Naive thymus-derived CD4-positive, alpha-beta T cell (primary cell): Measurements from ENCODE around the gene CBR1. TPM values are rescaled to one million over a fixed set of nuclear protein-coding genes. Genes with fewer than 3 reads are reported as not detected.

Experiments
- ATAC-seq: fragments of 150-1000 bp; cut with Tn5 transposase; 2 replicates; pipeline ENCODE4 v1.10.0; 2021; ENCODE audit warnings: mild to moderate bottlenecking, moderate library complexity
- CTCF ChIA-PET: fragments of 350-600 bp; sonication (Branson Sonifier 250); formaldehyde crosslinking; loops from one replicate; lab custom pipeline; 2021; ENCODE audit warnings: antibody characterized with exemption; lab: Charles Lee
- POLR2A ChIA-PET: fragments of 350-600 bp; sonication (Branson Sonifier 250); formaldehyde crosslinking; loops from one replicate; lab custom pipeline; 2021; ENCODE audit warnings: antibody characterized with exemption, inconsistent platforms; lab: Charles Lee
- DNase-seq, 9 donors: peaks; one replicate each; pipeline versions ENCODE4 v3.0.0 to v3.0.0-alpha.2; 2020 to 2022; ENCODE audit warnings: mixed read lengths in 1 of 9
- H3K27ac ChIP-seq: one replicate; pipeline ENCODE4 v1.7.0; 2013; ENCODE audit warnings: mild to moderate bottlenecking, low read depth, low read length, moderate library complexity
- H3K27me3 ChIP-seq, 2 donors: one replicate each; pipeline ENCODE4 v1.7.0; 2013; ENCODE audit warnings: low read length in 2 of 2, mild to moderate bottlenecking in 2 of 2, moderate library complexity in 2 of 2; ENCODE audit not compliant: control insufficient read depth in 2 of 2, insufficient read depth in 2 of 2
- H3K36me3 ChIP-seq, 3 experiments: 1 replicate in 2 of 3; 2 replicates in 1 of 3; pipeline ENCODE4 v1.7.0; 2013; ENCODE audit warnings: low read length in 3 of 3, mild to moderate bottlenecking in 3 of 3, moderate library complexity in 1 of 3; ENCODE audit not compliant: insufficient read depth in 3 of 3, control insufficient read depth in 2 of 3
- H3K4me1 ChIP-seq, 2 donors: one replicate each; pipeline ENCODE4 v1.7.0; 2013; ENCODE audit warnings: low read length in 2 of 2, mild to moderate bottlenecking in 2 of 2, moderate library complexity in 1 of 2; ENCODE audit not compliant: control insufficient read depth in 2 of 2, insufficient read depth in 2 of 2
- H3K4me3 ChIP-seq: 2 replicates; pipeline ENCODE4 v1.7.0; 2013; ENCODE audit warnings: mild to moderate bottlenecking, low read length
- H3K9me3 ChIP-seq, 3 experiments: 1 replicate in 2 of 3; 2 replicates in 1 of 3; pipeline ENCODE4 v1.7.0; 2013; ENCODE audit warnings: low read length in 3 of 3; ENCODE audit not compliant: control insufficient read depth in 2 of 3
- H3K27ac Mint-ChIP-seq, 9 donors: one replicate each; pipeline ENCODE4 v1.8.0; 2020 to 2022; ENCODE audit warnings: mixed read lengths in 9 of 9, mild to moderate bottlenecking in 8 of 9, moderate library complexity in 5 of 9, inconsistent platforms in 2 of 9
- H3K27me3 Mint-ChIP-seq, 5 donors: one replicate each; pipeline ENCODE4 v1.8.0; 2021 to 2022; ENCODE audit warnings: mixed read lengths in 5 of 5, mild to moderate bottlenecking in 1 of 5
- H3K36me3 Mint-ChIP-seq, 5 donors: one replicate each; pipeline ENCODE4 v1.8.0; 2020 to 2022; ENCODE audit warnings: mixed read lengths in 5 of 5, mild to moderate bottlenecking in 3 of 5, inconsistent platforms in 1 of 5
- H3K4me1 Mint-ChIP-seq, 7 donors: one replicate each; pipeline ENCODE4 v1.8.0; 2020 to 2022; ENCODE audit warnings: mixed read lengths in 7 of 7, mild to moderate bottlenecking in 3 of 7, inconsistent platforms in 1 of 7
- H3K4me3 Mint-ChIP-seq, 10 donors: one replicate each; pipeline ENCODE4 v1.8.0; 2020 to 2022; ENCODE audit warnings: mild to moderate bottlenecking in 10 of 10, mixed read lengths in 10 of 10, moderate library complexity in 6 of 10, inconsistent platforms in 2 of 10
- H3K9me3 Mint-ChIP-seq, 11 donors: one replicate each; pipeline ENCODE4 v1.8.0; 2020 to 2022; ENCODE audit warnings: mixed read lengths in 11 of 11, mild to moderate bottlenecking in 4 of 11, inconsistent platforms in 1 of 11, moderate library complexity in 1 of 11
- intact Hi-C, 2 donors: fragments of 100-400 bp; cut with micrococcal nuclease; formaldehyde crosslinking; loops; one replicate each; pipeline ENCODE4 v1.15.1; 2023
- polyA plus RNA-seq, 2 donors: library from polyadenylated mRNA; unstranded; fragments of 300-500 nt; fragmentation: Illumina TruSeq; gene quantifications; one replicate each; pipeline ENCODE4 v1.2.3, GENCODE V29; 2021
- total RNA-seq, 6 experiments: library from RNA in 5 of 6; stranded (reverse) in 5 of 6; gene quantifications; 1 replicate in 5 of 6; 2 replicates in 1 of 6; pipeline ENCODE4 v1.2.3 and lab custom pipeline; 2021 to 2026

The CBR1 gene
- total RNA-seq, result 10 to 100 TPM in 3 of 5 experiments, 1 to 10 TPM in 2; 6.0 to 51.1 (median 22.1) TPM
- 10 to 100 TPM; 54.9 to 59.7 TPM for polyA plus RNA-seq
- total RNA-seq (lab: John Stamatoyannopoulos, UW), result 3.9 reads per million, percentile 20 among the genes with 10 or more reads in this experiment

DNA sequence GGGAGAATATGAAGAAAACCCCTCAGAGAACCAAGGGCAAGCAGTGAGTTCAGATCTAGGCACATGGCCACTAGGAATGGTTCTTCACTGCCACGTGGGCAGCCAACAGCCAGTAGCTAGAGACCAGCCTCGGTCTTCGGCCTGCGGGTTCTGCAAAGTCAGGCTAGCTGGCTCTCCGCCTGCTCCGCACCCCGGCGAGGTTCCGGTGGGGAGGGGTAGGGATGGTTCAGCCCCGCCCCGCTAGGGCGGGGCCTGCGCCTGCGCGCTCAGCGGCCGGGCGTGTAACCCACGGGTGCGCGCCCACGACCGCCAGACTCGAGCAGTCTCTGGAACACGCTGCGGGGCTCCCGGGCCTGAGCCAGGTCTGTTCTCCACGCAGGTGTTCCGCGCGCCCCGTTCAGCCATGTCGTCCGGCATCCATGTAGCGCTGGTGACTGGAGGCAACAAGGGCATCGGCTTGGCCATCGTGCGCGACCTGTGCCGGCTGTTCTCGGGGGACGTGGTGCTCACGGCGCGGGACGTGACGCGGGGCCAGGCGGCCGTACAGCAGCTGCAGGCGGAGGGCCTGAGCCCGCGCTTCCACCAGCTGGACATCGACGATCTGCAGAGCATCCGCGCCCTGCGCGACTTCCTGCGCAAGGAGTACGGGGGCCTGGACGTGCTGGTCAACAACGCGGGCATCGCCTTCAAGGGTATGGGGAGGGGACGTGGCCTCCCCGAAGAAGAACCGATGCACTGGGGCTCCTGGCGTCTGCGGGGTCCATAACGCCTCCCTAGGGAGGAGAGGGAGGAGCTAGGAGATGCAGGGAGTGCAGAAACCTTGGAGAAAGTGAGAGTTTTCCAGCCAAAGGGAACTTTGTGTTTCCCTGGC, at the start of gene CBR1:
TSS of gene CBR1 (plus strand) at position 312 of the 871 bp plus-strand sequence. CDS start at position 404, 92 bp downstream.
- peak within 1 kb of the TSS; percentile 83 to 93 (median 90) for H3K4me3 Mint-ChIP-seq
- ChIA-PET POLR2A (interaction anchor here (0.7 to 5.3 kb wide), 10 partner anchors 8 to 250 kb away, joined by 3 to 43 read pairs (median 4); partner anchors contain the start of genes CBR3, MORC3 and SETD4), CTCF (interaction anchor here (0.6 to 1.3 kb wide), 4 partner anchors 18 to 44 kb away, joined by 3 read pairs; no protein-coding TSS in a partner anchor)
- H3K9me3 Mint-ChIP-seq, result peaks cover 3 to 10% (median 6%) of the 10 kb centered on the region in 11 donors
- H3K36me3 Mint-ChIP-seq, result peaks cover 7 to 35% (median 21%) of the 10 kb centered on the region in 5 donors
- H3K27me3 Mint-ChIP-seq, result no peaks in the 10 kb centered on the region
- peak within 1 kb of the TSS; percentile 65 for H3K27ac ChIP-seq
- DNase-seq (peak; percentile 62 to 90 (median 84)), ATAC-seq (peak; percentile 98)
- peaks cover 5 to 21% of the 10 kb centered on the region in 2 donors for H3K4me1 ChIP-seq
- peak within 1 kb of the TSS; percentile 73 for H3K4me3 ChIP-seq
- H3K27ac Mint-ChIP-seq, result peak within 1 kb of the TSS; percentile 63 to 93 (median 82)
- intact Hi-C loops, result loop anchor here (1.0 to 10.0 kb wide), 8 partner anchors 9 to 1195 kb away; partner anchors contain the start of genes SETD4 (in 2 of the 2), VPS26C (in 2 of the 2), DOP1B (in 1 of the 2) and MORC3 (in 1 of the 2)
- peaks cover 0 to 14% (median 0%) of the 10 kb centered on the region in 3 experiments for H3K36me3 ChIP-seq
- peaks cover 12 to 47% (median 41%) of the 10 kb centered on the region in 7 donors for H3K4me1 Mint-ChIP-seq
- H3K27me3 ChIP-seq, result no peaks in the 10 kb centered on the region
- H3K9me3 ChIP-seq, result peaks cover 0 to 5% (median 0%) of the 10 kb centered on the region in 3 experiments

DNA sequence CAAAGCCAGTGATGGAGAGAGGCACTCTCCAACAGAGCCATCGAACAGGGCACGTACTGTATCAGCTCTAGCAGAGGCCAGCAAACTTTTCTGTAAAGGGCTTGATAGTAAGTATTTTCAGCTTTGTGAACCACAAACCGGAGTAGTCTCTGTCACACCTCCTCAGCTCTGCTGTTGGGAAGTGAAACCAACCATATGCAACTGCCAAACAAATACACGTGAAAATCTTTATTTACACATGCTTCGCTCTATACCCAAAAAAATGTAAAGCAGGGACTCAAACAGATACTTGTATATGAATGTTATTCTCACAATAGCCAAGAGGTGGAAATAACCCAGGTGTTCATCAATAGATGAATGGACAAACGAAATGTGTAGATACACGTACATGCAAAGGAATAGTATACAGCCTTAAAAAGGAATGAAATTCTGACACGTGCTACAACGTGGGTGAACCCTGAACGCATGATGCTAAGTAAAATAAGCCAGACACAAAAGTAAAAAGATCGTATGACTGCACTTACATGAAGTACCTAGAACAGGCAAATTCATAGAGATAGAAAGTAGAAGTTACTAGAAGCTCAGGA, 48.5 kb upstream of the CBR1 start:
- H3K36me3 ChIP-seq, result no peaks in the 10 kb centered on the region
- no peak for ATAC-seq
- CTCF ChIA-PET, result interaction anchor here (0.9 kb wide), 1 partner anchor 8 kb away, joined by 3 read pairs; no protein-coding TSS in a partner anchor

GRCh38 chr21:36022427-36023091, 47.3 kb upstream of the CBR1 start:
- H3K27ac ChIP-seq, result no peak overlapping the region
- Mint-ChIP-seq H3K27me3 (peaks cover 0 to 3% (median 0%) of the 10 kb centered on the region in 5 donors), H3K4me3 (no peak overlapping the region), H3K9me3 (peaks cover 0 to 7% (median 4%) of the 10 kb centered on the region in 11 donors), H3K4me1 (peaks cover 0 to 3% (median 0%) of the 10 kb centered on the region in 7 donors), H3K36me3 (peaks cover 0 to 12% (median 4%) of the 10 kb centered on the region in 5 donors), H3K27ac (peak overlapping the region in 1 of 9 donors; percentile 28)
- H3K4me3 ChIP-seq, result no peak overlapping the region
- no peaks in the 10 kb centered on the region for H3K27me3 ChIP-seq
- no peaks in the 10 kb centered on the region for H3K4me1 ChIP-seq
- POLR2A ChIA-PET, result interaction anchor here (0.7 kb wide), 1 partner anchor 633 kb away, joined by 5 read pairs; no protein-coding TSS in a partner anchor
- DNase-seq (no peak), ATAC-seq (no peak)
- no peaks in the 10 kb centered on the region for H3K36me3 ChIP-seq
- CTCF ChIA-PET, result no interaction called here
- H3K9me3 ChIP-seq, result peaks cover 0 to 9% (median 0%) of the 10 kb centered on the region in 3 experiments
- intact Hi-C loops, result loop anchor here (10.0 kb wide), 2 partner anchors 138 to 408 kb away; no protein-coding TSS in a partner anchor

More for the DNA sequence above, 48.5 kb upstream of the CBR1 start:
- H3K4me3 Mint-ChIP-seq, result no peak overlapping the region
- Histone ChIP-seq H3K4me3 (no peak overlapping the region), H3K27me3 (no peaks in the 10 kb centered on the region), H3K27ac (no peak overlapping the region), H3K4me1 (no peaks in the 10 kb centered on the region), H3K9me3 (peaks cover 0 to 9% (median 0%) of the 10 kb centered on the region in 3 experiments)
- H3K9me3 Mint-ChIP-seq, result peaks cover 0 to 7% (median 4%) of the 10 kb centered on the region in 11 donors
- H3K27ac Mint-ChIP-seq, result no peak overlapping the region
- intact Hi-C loops, result loop anchor here (10.0 kb wide), 2 partner anchors 137 to 407 kb away; no protein-coding TSS in a partner anchor
- DNase-seq, result no peak
- peaks cover 0 to 3% (median 0%) of the 10 kb centered on the region in 7 donors for H3K4me1 Mint-ChIP-seq
- POLR2A ChIA-PET, result no interaction called here
- H3K36me3 Mint-ChIP-seq, result peaks cover 0 to 12% (median 4%) of the 10 kb centered on the region in 5 donors
- H3K27me3 Mint-ChIP-seq, result peaks cover 0 to 3% (median 0%) of the 10 kb centered on the region in 5 donors

DNA sequence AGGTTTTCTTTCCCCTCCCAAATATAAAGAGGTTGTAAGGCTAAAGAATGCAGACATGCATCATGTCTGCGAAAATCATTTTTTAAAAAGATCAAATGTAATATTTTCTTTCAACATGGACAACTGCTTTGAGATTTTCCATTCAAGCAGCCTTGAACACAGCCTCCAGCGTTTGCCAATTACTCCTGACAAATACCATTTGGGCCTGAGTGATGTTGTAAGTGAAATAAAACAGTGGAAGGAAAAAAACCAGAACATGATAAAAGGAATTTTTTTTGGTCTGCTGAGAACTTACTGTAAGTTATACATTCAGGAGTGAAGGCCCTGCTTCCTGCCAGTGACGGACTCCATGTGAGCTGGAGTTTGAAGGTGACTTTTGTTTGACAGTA, 46.7 kb upstream of the CBR1 start:
- POLR2A ChIA-PET, result no interaction called here
- Histone ChIP-seq H3K4me1 (peaks cover 0 to under 1% of the 10 kb centered on the region in 2 donors), H3K9me3 (peaks cover 0 to 9% (median 0%) of the 10 kb centered on the region in 3 experiments), H3K36me3 (no peaks in the 10 kb centered on the region), H3K4me3 (no peak overlapping the region), H3K27ac (no peak overlapping the region), H3K27me3 (no peaks in the 10 kb centered on the region)
- peaks cover 0 to 3% (median 0%) of the 10 kb centered on the region in 7 donors for H3K4me1 Mint-ChIP-seq
- no peak overlapping the region for H3K4me3 Mint-ChIP-seq
- H3K36me3 Mint-ChIP-seq, result peaks cover 0 to 12% (median 4%) of the 10 kb centered on the region in 5 donors
- DNase-seq, result no peak
- peaks cover 0 to 7% (median 4%) of the 10 kb centered on the region in 11 donors for H3K9me3 Mint-ChIP-seq
- no peak for ATAC-seq
- H3K27me3 Mint-ChIP-seq, result no peaks in the 10 kb centered on the region
- intact Hi-C loops, result loop anchor here (10.0 kb wide), 2 partner anchors 138 to 408 kb away; no protein-coding TSS in a partner anchor
- CTCF ChIA-PET, result interaction anchor here (1.3 kb wide), 1 partner anchor 1335 kb away, joined by 3 read pairs; no protein-coding TSS in a partner anchor
- H3K27ac Mint-ChIP-seq, result no peak overlapping the region

- CTCF ChIA-PET, result no interaction called here
- Histone ChIP-seq H3K27ac (no peak overlapping the region), H3K36me3 (no peaks in the 10 kb centered on the region), H3K4me1 (peaks cover 0 to 4% of the 10 kb centered on the region in 2 donors), H3K9me3 (peaks cover 0 to 9% (median 0%) of the 10 kb centered on the region in 3 experiments), H3K27me3 (no peaks in the 10 kb centered on the region), H3K4me3 (no peak overlapping the region)
- no peak for DNase-seq
- H3K9me3 Mint-ChIP-seq, result peaks cover 0 to 7% (median 4%) of the 10 kb centered on the region in 11 donors
- intact Hi-C loops, result loop anchor here (5.0 to 10.0 kb wide), 3 partner anchors 140 to 622 kb away; no protein-coding TSS in a partner anchor
- H3K4me1 Mint-ChIP-seq, result peaks cover 4 to 6% (median 5%) of the 10 kb centered on the region in 7 donors
- H3K4me3 Mint-ChIP-seq, result no peak overlapping the region
- no peak for ATAC-seq
- H3K27me3 Mint-ChIP-seq, result no peaks in the 10 kb centered on the region
- POLR2A ChIA-PET, result no interaction called here
- peaks cover 0 to 12% (median 4%) of the 10 kb centered on the region in 5 donors for H3K36me3 Mint-ChIP-seq
- no peak overlapping the region for H3K27ac Mint-ChIP-seq
Observed at GRCh38 chr21:36024782-36025181, 45.0 kb upstream of the CBR1 start.
